Measurements from ENCODE around the gene NKPD1.

Gene NKPD1

GRCh38 chr19:45175515-45176345 is 14.9 kb upstream of the NKPD1 start:
- in situ Hi-C loops (cut with HindIII; ENCODE audit: low pct_ligation_motif_present, low pct_unique_long_range_greater_than_20kb, low sequenced_read_pairs) = no loop called here
- no peak for DNase-seq

- in situ Hi-C loops (cut with HindIII; ENCODE audit: low pct_ligation_motif_present, low pct_unique_long_range_greater_than_20kb, low sequenced_read_pairs) = no loop called here
- peak; percentile 50 for DNase-seq
Observed at GRCh38 chr19:45173816-45174215, 13.0 kb upstream of the NKPD1 start.

GRCh38 chr19:45172611-45173208 is 11.9 kb upstream of the NKPD1 start:
- in situ Hi-C loops (cut with HindIII; ENCODE audit: low pct_ligation_motif_present, low pct_unique_long_range_greater_than_20kb, low sequenced_read_pairs) = no loop called here
- no peak for DNase-seq

- in situ Hi-C loops (cut with HindIII; ENCODE audit: low pct_ligation_motif_present, low pct_unique_long_range_greater_than_20kb, low sequenced_read_pairs) = no loop called here
- no peak for DNase-seq
Observed at GRCh38 chr19:45172173-45172572, 11.4 kb upstream of the NKPD1 start.

GRCh38 chr19:45171211-45171623 is 10.4 kb upstream of the NKPD1 start:
- no peak for DNase-seq
- in situ Hi-C loops (cut with HindIII; ENCODE audit: low pct_ligation_motif_present, low pct_unique_long_range_greater_than_20kb, low sequenced_read_pairs) = no loop called here

GRCh38 chr19:45170146-45171106 is 9.6 kb upstream of the NKPD1 start:
- in situ Hi-C loops (cut with HindIII; ENCODE audit: low pct_ligation_motif_present, low pct_unique_long_range_greater_than_20kb, low sequenced_read_pairs) = no loop called here
- no peak for DNase-seq

- in situ Hi-C loops (cut with HindIII; ENCODE audit: low pct_ligation_motif_present, low pct_unique_long_range_greater_than_20kb, low sequenced_read_pairs) = no loop called here
- DNase-seq = no peak
Observed at GRCh38 chr19:45169602-45170001, 8.8 kb upstream of the NKPD1 start.

- no peak for DNase-seq
- in situ Hi-C loops (cut with HindIII; ENCODE audit: low pct_ligation_motif_present, low pct_unique_long_range_greater_than_20kb, low sequenced_read_pairs) = no loop called here
Observed at GRCh38 chr19:45168767-45169351, 8.1 kb upstream of the NKPD1 start.

GRCh38 chr19:45166723-45167252 is 6.0 kb upstream of the NKPD1 start:
- in situ Hi-C loops (cut with HindIII; ENCODE audit: low pct_ligation_motif_present, low pct_unique_long_range_greater_than_20kb, low sequenced_read_pairs) = no loop called here
- DNase-seq = no peak

- in situ Hi-C loops (cut with HindIII; ENCODE audit: low pct_ligation_motif_present, low pct_unique_long_range_greater_than_20kb, low sequenced_read_pairs) = no loop called here
- no peak for DNase-seq
Observed at GRCh38 chr19:45164577-45165335, 4.0 kb upstream of the NKPD1 start.

- in situ Hi-C loops (cut with HindIII; ENCODE audit: low pct_ligation_motif_present, low pct_unique_long_range_greater_than_20kb, low sequenced_read_pairs) = no loop called here
- DNase-seq = no peak
Observed at GRCh38 chr19:45163751-45164460, 3.1 kb upstream of the NKPD1 start.

GRCh38 chr19:45163156-45163555 is 2.4 kb upstream of the NKPD1 start:
- DNase-seq = no peak
- in situ Hi-C loops (cut with HindIII; ENCODE audit: low pct_ligation_motif_present, low pct_unique_long_range_greater_than_20kb, low sequenced_read_pairs) = no loop called here

- no peak for DNase-seq
Observed at GRCh38 chr19:45162608-45163143, 1.9 kb upstream of the NKPD1 start.

GRCh38 chr19:45161738-45162607 is 1.2 kb upstream of the NKPD1 start:
- in situ Hi-C loops (cut with HindIII; ENCODE audit: low pct_ligation_motif_present, low pct_unique_long_range_greater_than_20kb, low sequenced_read_pairs) = no loop called here
- DNase-seq = peak; percentile 42

More at GRCh38 chr19:45162608-45163143, 1.9 kb upstream of the NKPD1 start:
- in situ Hi-C loops (cut with HindIII; ENCODE audit: low pct_ligation_motif_present, low pct_unique_long_range_greater_than_20kb, low sequenced_read_pairs) = no loop called here

- in situ Hi-C loops (cut with HindIII; ENCODE audit: low pct_ligation_motif_present, low pct_unique_long_range_greater_than_20kb, low sequenced_read_pairs) = no loop called here
- DNase-seq = no peak
Observed at GRCh38 chr19:45159971-45160324, 834 bp downstream of the NKPD1 start.

GRCh38 chr19:45159210-45159970 is 1.4 kb downstream of the NKPD1 start:
- DNase-seq = no peak
- in situ Hi-C loops (cut with HindIII; ENCODE audit: low pct_ligation_motif_present, low pct_unique_long_range_greater_than_20kb, low sequenced_read_pairs) = no loop called here

Data from ACHN (cell line).